Heart left ventricle (tissue), 16 donors: ENCODE measurements around the gene PLEKHM3. TPM values are rescaled to one million over a fixed set of nuclear protein-coding genes. Genes with fewer than 3 reads are reported as not detected.

Experiments
- ATAC-seq, 4 donors: fragments of 200-7000 bp; cut with Tn5 transposase; one replicate each; pipeline ENCODE4 v1.9.1; 2020 to 2022; ENCODE audit warnings: moderate library complexity in 4 of 4, mild to moderate bottlenecking in 3 of 4, moderate number of reproducible peaks in 1 of 4
- DNase-seq, 5 donors: peaks; one replicate each; pipeline ENCODE4 v3.0.0-alpha.2; 2020
- H3K27ac ChIP-seq, 12 donors: fragments of 200-600 bp; sonication (generic) in 4 of 12; one replicate each; pipeline versions ENCODE4 v1.5.0 to v1.8.0; 2016 to 2022; ENCODE audit warnings: mild to moderate bottlenecking in 2 of 12
- H3K27me3 ChIP-seq, 9 donors: fragments of 200-600 bp; sonication (generic) in 2 of 9; one replicate each; pipeline versions ENCODE4 v1.5.1 to v1.8.0; 2016 to 2022; ENCODE audit warnings: mild to moderate bottlenecking in 3 of 9
- H3K36me3 ChIP-seq, 9 donors: fragments of 200-600 bp; sonication (generic) in 2 of 9; one replicate each; pipeline versions ENCODE4 v1.5.0 to v1.8.0; 2018 to 2022; ENCODE audit warnings: mild to moderate bottlenecking in 2 of 9
- H3K4me1 ChIP-seq, 12 donors: fragments of 200-600 bp; sonication (generic) in 4 of 12; one replicate each; pipeline versions ENCODE4 v1.5.0 to v1.8.0; 2016 to 2022; ENCODE audit warnings: mild to moderate bottlenecking in 3 of 12
- H3K4me3 ChIP-seq, 12 donors: fragments of 200-600 bp; sonication (generic) in 4 of 12; one replicate each; pipeline versions ENCODE4 v1.5.0 to v1.8.0; 2017 to 2022; ENCODE audit warnings: mild to moderate bottlenecking in 9 of 12, moderate library complexity in 4 of 12
- H3K9me3 ChIP-seq, 12 donors: fragments of 200-600 bp; sonication (generic) in 4 of 12; one replicate each; pipeline versions ENCODE4 v1.5.0 to v1.8.0; 2016 to 2022; ENCODE audit warnings: mild to moderate bottlenecking in 1 of 12
- CTCF ChIP-seq, 12 donors: fragments of 200-600 bp; sonication (generic) in 4 of 12; IDR thresholded peaks; one replicate each; pipeline versions ENCODE4 v1.5.0 to v1.8.0; 2018 to 2022; ENCODE audit warnings: antibody characterized with exemption in 12 of 12, mild to moderate bottlenecking in 5 of 12
- POLR2A ChIP-seq, 2 donors: fragments of 450-650 bp; IDR thresholded peaks; one replicate each; pipeline ENCODE4 v1.6.1; 2017; ENCODE audit warnings: antibody characterized with exemption in 2 of 2, mild to moderate bottlenecking in 2 of 2, moderate library complexity in 2 of 2
- WGBS, 4 donors: extraction: QIAGEN DNeasy Blood & Tissue Kit in 2 of 4; methylation state at CpG; one replicate each; pipeline versions ENCODE4 v1.1.5 to v1.1.7; 2013 to 2018; 5-methylcytosine and 5-hydroxymethylcytosine counted together
- intact Hi-C, 10 donors: fragments of 100-400 bp; cut with DNase I; formaldehyde crosslinking; loops; one replicate each; pipeline versions ENCODE4 v1.11.1 to v1.14.2; 2022
- polyA plus RNA-seq, 2 donors: library from polyadenylated mRNA; stranded (reverse); fragments of 200-250 nt; gene quantifications; one replicate each; pipeline ENCODE4 v1.2.3, GENCODE V29; 2013
- total RNA-seq, 9 donors: library from RNA; depleted of rRNA in 2 of 9; stranded (reverse); fragments of >200 nt in 2 of 9; fragmentation: NEBNext Ultra II Directional in 3 of 9; extraction: Animal tissue kit (Norgen Biotek cat#: 25700) in 3 of 9; gene quantifications; one replicate each; pipeline versions ENCODE4 v1.1.0 to v1.2.4, GENCODE V29; 2016 to 2023
- donor health status: ischemic (EF 13 %, LVEDD 7.1; RV severe dilation, severe dysfunction).
- donor health status: healthy with polysubstance abuse.
- donor health status: DM: no; HTN: yes; CAD: no.
- donor health status: DM: no; HTN: no; CAD: no.
- donor health status: ischemic (EF 25% LVEDD 6.9; RV normal size, moderate dysfunction).
- donor health status: ischemic (EF 25% LVEDD 5.7; RV mildly dilated, moderate dysfunction).
- donor health status: healthy.
- donor health status: DM: yes; HTN: yes; CAD: no.
- donor health status: ischemic (EF 35%, LVEDD 5.7; RV mildly dilated, moderate dysfunction).
- donor health status: nonischemic (EF 11% LVEDD 7.7; RV severe dilation, severe dysfunction).
- donor health status: DM: yes; HTN: yes; CAD: no.
- donor health status: PGD.
- donor health status: ischemic (EF 29% LVEDD 5.4; RV normal size, mild dysfunction).
- donor health status: nonischemic (EF 23%, LVEDD 6.1; RV moderate dilation, normal function).

Gene PLEKHM3
- total and polyA plus RNA-seq, 11 donors = 5.2 to 28.3 (median 17.0) TPM

DNA sequence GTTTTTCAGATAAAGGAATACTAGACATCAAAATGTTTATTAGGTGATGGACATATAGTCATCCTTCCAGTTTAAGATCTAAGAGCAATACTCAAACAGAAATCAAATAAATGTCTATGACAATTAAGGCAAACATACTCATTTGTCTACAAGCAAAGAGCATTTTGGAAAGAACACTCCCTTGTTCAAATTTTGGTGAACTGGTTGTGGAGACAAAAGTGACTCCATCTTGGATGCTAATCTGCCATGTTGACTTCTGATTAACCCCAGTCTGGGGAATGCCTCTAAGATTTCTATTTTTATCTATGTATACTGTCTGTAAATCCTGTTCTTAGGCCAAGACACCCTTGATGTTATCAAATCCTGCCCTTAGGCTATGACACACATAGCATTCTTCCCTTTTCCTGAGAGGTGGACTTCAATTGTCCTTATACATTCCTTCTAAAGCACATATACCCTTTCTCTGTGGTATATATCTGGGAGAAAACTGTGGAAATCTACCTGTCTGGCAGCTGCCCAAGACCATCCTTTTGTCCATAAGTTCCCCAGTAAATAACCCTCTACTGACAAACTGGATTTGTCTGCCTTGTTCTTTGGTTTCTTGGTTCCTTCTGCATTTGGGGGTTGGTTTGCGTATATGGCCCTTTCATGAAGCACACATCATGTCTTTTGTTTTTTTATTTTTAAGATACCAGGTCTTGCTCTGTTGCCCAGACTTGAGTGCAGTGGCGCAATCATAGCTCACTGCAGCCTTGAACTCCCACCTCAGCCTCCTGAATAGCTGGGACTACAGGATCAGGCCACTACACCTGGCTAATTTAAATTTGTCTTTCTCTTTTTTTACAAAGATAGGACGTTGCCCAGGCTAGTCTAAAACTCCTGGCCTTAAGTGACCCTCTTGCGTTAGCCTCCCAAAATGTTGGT, 12.5 kb upstream of the PLEKHM3 start:
- no peaks in the 10 kb centered on the region for H3K4me1 ChIP-seq
- peaks cover 0 to 5% (median 0%) of the 10 kb centered on the region in 12 donors for H3K9me3 ChIP-seq
- no peak overlapping the region for H3K27ac ChIP-seq
- TF ChIP-seq POLR2A (IDR thresholded peaks at IDR 0.05) (no peak), CTCF (IDR thresholded peaks at IDR 0.05) (no peak)
- ATAC-seq = no peak
- H3K27me3 ChIP-seq = no peaks in the 10 kb centered on the region
- WGBS, 4 donors = 74 to 82% (median 78%) methylated on average over 4 of the region's 4 CpGs
- intact Hi-C loops = loop anchor here in 3 of 10 donors (2.0 to 10.0 kb wide), 3 partner anchors 291 to 293 kb away; no protein-coding TSS in a partner anchor
- DNase-seq = no peak
- no peaks in the 10 kb centered on the region for H3K36me3 ChIP-seq
- no peak overlapping the region for H3K4me3 ChIP-seq

DNA sequence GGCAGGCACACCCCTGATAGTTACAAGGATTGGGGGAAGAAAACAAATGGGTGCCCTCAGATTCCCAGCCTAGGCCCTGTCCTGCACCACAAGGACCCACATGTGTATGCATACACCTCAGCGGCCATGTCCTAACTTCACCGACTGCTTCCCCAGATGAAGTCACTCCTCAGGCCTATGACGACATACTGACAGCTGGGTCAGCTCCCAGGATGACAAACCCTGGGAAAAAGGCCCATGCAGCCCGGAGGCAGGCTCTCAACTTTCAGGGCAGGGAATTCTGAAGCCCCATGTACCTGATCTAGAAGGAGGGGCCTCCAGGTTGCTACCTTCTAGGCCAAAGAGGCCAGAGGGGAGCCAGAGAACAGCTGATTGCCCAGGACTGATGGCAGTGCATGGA, 11.0 kb upstream of the PLEKHM3 start:
- intact Hi-C loops = loop anchor here in 2 of 10 donors (5.0 to 10.0 kb wide), 2 partner anchors 289 to 292 kb away; no protein-coding TSS in a partner anchor
- DNase-seq (no peak), ATAC-seq (no peak)
- Histone ChIP-seq H3K36me3 (no peaks in the 10 kb centered on the region), H3K27me3 (no peaks in the 10 kb centered on the region), H3K4me3 (no peak overlapping the region), H3K9me3 (peaks cover 0 to 5% (median 0%) of the 10 kb centered on the region in 12 donors), H3K27ac (no peak overlapping the region), H3K4me1 (peaks cover 0 to 11% (median 0%) of the 10 kb centered on the region in 12 donors)
- no peak for TF ChIP-seq POLR2A (IDR thresholded peaks at IDR 0.05)
- no peak for TF ChIP-seq CTCF (IDR thresholded peaks at IDR 0.05)
- WGBS, 4 donors = 49 to 62% (median 51%) methylated on average over 3 to 4 of the region's 4 CpGs

- peaks cover 0 to 5% (median 0%) of the 10 kb centered on the region in 12 donors for H3K9me3 ChIP-seq
- WGBS, 4 donors = 79 to 84% (median 83%) methylated on average over 4 of the region's 4 CpGs
- intact Hi-C loops = loop anchor here in 4 of 10 donors (5.0 to 10.0 kb wide), 4 partner anchors 267 to 407 kb away; partner anchors contain the start of genes FZD5 (in 1 of the 4) and METTL21A (in 1 of the 4)
These were observed 9.3 kb upstream of the PLEKHM3 start for GRCh38 chr2:208034503-208035140.

More at GRCh38 chr2:208034503-208035140, 9.3 kb upstream of the PLEKHM3 start:
- DNase-seq = no peak
- H3K4me3 ChIP-seq = no peak overlapping the region
- H3K27ac ChIP-seq = no peak overlapping the region
- no peaks in the 10 kb centered on the region for H3K27me3 ChIP-seq
- peaks cover 0 to 13% (median 0%) of the 10 kb centered on the region in 12 donors for H3K4me1 ChIP-seq
- TF ChIP-seq CTCF (IDR thresholded peaks at IDR 0.05) (no peak), POLR2A (IDR thresholded peaks at IDR 0.05) (no peak)
- no peak for ATAC-seq
- H3K36me3 ChIP-seq = no peaks in the 10 kb centered on the region
